Lower leg skin (tissue), 3 donors: ENCODE data around the gene DHX58.

Source experiments
- CTCF ChIP-seq, 3 donors: fragments of 450-650 bp; IDR thresholded peaks; one replicate each; pipeline ENCODE4 v1.5.1; 2016; ENCODE audit warnings: antibody characterized with exemption in 3 of 3, mild to moderate bottlenecking in 3 of 3, moderate library complexity in 2 of 3
- POLR2A ChIP-seq, 2 donors: fragments of 450-650 bp; IDR thresholded peaks; one replicate each; pipeline ENCODE4 v1.6.1; 2016 to 2017; ENCODE audit warnings: antibody characterized with exemption in 2 of 2, mild to moderate bottlenecking in 1 of 2, moderate library complexity in 1 of 2

DNA sequence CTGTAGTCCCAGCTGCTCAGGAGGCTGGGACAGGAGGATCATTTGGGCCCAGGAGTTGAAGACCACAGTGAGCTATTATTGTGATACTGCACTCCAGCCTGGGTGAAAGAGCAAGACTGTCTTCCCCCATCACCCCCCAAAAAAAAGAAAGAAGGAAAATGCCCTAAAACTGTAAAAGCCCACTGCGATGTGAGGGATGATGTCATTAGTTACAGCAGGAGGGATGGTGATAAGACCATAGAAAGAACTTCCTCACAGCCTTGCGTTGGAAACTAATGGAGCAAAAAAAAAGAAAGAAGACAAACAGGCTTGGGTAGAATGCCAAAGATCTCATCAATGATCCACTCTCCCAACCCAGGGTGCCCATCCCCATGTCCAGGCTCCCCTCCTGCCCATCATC, 33.0 kb downstream of the DHX58 start:
- TF ChIP-seq CTCF (IDR thresholded peaks at IDR 0.05) (no peak), POLR2A (IDR thresholded peaks at IDR 0.05) (no peak)
